Panc1 (cell line): ENCODE measurements around the gene IRF2BP2.

Source experiments
- TF ChIP-seq, protein P1 (sequence below): fragments of 450-650 bp; IDR thresholded peaks from 2 replicates; pipeline ENCODE4 v1.5.1; 2017; ENCODE audit warnings: mild to moderate bottlenecking
- TF ChIP-seq, protein P2 (sequence below), 2 experiments: IDR thresholded peaks; 2 replicates each; pipeline ENCODE4 v1.6.1; 2011 to 2012; ENCODE audit warnings: low read depth in 2 of 2, control low read depth in 1 of 2, low read length in 1 of 2, mild to moderate bottlenecking in 1 of 2, moderate library complexity in 1 of 2; ENCODE audit not compliant: insufficient read depth in 1 of 2

DNA sequence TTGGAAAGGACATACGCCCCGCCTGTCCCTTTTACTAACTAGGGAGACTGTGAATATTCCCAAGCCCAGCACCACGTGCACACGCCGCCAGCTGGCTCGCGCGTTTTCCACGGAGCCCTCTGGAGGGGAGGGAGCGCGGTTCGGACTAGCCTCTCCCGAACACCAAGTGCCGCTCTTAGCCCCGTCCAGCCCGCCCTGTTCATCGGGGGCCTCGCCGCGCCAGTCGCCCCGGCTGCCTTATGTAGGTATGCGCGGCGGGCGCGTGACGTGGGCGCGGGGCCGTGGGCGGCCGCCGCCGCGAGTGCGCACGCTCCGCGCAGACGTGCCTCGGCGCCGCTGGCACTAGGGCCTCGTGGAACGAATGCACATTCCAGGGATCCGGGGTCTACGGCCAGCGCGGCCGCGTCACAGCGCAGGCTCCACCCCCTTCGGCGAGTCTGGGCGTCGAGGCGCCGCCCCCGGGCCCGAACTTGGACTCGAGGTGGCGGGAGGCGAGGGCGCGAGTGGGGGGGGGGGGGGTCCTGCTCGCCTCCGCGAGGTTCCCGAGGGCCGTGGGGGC, 767 bp upstream of the IRF2BP2 start:
- TF ChIP-seq, protein P1, sequence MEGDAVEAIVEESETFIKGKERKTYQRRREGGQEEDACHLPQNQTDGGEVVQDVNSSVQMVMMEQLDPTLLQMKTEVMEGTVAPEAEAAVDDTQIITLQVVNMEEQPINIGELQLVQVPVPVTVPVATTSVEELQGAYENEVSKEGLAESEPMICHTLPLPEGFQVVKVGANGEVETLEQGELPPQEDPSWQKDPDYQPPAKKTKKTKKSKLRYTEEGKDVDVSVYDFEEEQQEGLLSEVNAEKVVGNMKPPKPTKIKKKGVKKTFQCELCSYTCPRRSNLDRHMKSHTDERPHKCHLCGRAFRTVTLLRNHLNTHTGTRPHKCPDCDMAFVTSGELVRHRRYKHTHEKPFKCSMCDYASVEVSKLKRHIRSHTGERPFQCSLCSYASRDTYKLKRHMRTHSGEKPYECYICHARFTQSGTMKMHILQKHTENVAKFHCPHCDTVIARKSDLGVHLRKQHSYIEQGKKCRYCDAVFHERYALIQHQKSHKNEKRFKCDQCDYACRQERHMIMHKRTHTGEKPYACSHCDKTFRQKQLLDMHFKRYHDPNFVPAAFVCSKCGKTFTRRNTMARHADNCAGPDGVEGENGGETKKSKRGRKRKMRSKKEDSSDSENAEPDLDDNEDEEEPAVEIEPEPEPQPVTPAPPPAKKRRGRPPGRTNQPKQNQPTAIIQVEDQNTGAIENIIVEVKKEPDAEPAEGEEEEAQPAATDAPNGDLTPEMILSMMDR = no peak
- TF ChIP-seq, protein P2, sequence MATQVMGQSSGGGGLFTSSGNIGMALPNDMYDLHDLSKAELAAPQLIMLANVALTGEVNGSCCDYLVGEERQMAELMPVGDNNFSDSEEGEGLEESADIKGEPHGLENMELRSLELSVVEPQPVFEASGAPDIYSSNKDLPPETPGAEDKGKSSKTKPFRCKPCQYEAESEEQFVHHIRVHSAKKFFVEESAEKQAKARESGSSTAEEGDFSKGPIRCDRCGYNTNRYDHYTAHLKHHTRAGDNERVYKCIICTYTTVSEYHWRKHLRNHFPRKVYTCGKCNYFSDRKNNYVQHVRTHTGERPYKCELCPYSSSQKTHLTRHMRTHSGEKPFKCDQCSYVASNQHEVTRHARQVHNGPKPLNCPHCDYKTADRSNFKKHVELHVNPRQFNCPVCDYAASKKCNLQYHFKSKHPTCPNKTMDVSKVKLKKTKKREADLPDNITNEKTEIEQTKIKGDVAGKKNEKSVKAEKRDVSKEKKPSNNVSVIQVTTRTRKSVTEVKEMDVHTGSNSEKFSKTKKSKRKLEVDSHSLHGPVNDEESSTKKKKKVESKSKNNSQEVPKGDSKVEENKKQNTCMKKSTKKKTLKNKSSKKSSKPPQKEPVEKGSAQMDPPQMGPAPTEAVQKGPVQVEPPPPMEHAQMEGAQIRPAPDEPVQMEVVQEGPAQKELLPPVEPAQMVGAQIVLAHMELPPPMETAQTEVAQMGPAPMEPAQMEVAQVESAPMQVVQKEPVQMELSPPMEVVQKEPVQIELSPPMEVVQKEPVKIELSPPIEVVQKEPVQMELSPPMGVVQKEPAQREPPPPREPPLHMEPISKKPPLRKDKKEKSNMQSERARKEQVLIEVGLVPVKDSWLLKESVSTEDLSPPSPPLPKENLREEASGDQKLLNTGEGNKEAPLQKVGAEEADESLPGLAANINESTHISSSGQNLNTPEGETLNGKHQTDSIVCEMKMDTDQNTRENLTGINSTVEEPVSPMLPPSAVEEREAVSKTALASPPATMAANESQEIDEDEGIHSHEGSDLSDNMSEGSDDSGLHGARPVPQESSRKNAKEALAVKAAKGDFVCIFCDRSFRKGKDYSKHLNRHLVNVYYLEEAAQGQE (IDR thresholded peaks at IDR 0.05; ENCODE audit: insufficient read depth in 1 of 2, low read depth in 2 of 2, low read length in 1 of 2) = no peak
